Activated CD4-positive, alpha-beta memory T cell treated with anti-CD3 and anti-CD28 coated beads for 36 hours (primary cell): ENCODE results near the gene MYO1B. TPM values are rescaled to one million over a fixed set of nuclear protein-coding genes. Genes with fewer than 3 reads are reported as not detected.
A peak's percentile ranks its signal among the peaks of the same experiment; 100 is the strongest.

Experiments
- CTCF ChIA-PET: fragments of 350-600 bp; sonication (Branson Sonifier 250); formaldehyde crosslinking; loops from one replicate; lab custom pipeline; 2021; ENCODE audit warnings: antibody characterized with exemption, inconsistent platforms; lab: Charles Lee
- POLR2A ChIA-PET: fragments of 350-600 bp; sonication (Branson Sonifier 250); formaldehyde crosslinking; loops from one replicate; lab custom pipeline; 2021; ENCODE audit warnings: antibody characterized with exemption; lab: Charles Lee
- DNase-seq: peaks from one replicate; pipeline ENCODE4 v3.0.0-alpha.2; 2020
- H3K27ac Mint-ChIP-seq: one replicate; pipeline ENCODE4 v1.8.0; 2021; ENCODE audit warnings: mixed read lengths
- H3K27me3 Mint-ChIP-seq: one replicate; pipeline ENCODE4 v1.8.0; 2021; ENCODE audit warnings: mixed read lengths
- H3K36me3 Mint-ChIP-seq: one replicate; pipeline ENCODE4 v1.8.0; 2021; ENCODE audit warnings: mixed read lengths
- H3K4me1 Mint-ChIP-seq: one replicate; pipeline ENCODE4 v1.8.0; 2021; ENCODE audit warnings: low read depth, mixed read lengths
- H3K4me3 Mint-ChIP-seq: one replicate; pipeline ENCODE4 v1.8.0; 2021; ENCODE audit warnings: mild to moderate bottlenecking, mixed read lengths
- H3K9me3 Mint-ChIP-seq: one replicate; pipeline ENCODE4 v1.8.0; 2021; ENCODE audit warnings: mixed read lengths
- intact Hi-C: fragments of 100-400 bp; cut with micrococcal nuclease; formaldehyde crosslinking; loops from one replicate; pipeline ENCODE4 v1.15.1; 2023
- total RNA-seq, 2 experiments: library from RNA; stranded (reverse); gene quantifications; one replicate each; pipeline ENCODE4 v1.2.3, GENCODE V29; 2021

MYO1B gene
- total RNA-seq, 2 experiments from 2014 or later, result 13.5 to 15.6 TPM

GRCh38 chr2:191228333-191228732, 16.9 kb upstream of the MYO1B start:
- ChIA-PET POLR2A (no interaction called here), CTCF (interaction anchor here (1.0 to 1.4 kb wide), 3 partner anchors 10 to 63 kb away, joined by 3 read pairs; no protein-coding TSS in a partner anchor)
- Mint-ChIP-seq H3K4me3 (no peak overlapping the region), H3K27ac (no peak overlapping the region), H3K9me3 (no peaks in the 10 kb centered on the region), H3K27me3 (no peaks in the 10 kb centered on the region), H3K36me3 (no peaks in the 10 kb centered on the region), H3K4me1 (no peaks in the 10 kb centered on the region)
- intact Hi-C loops, result no loop called here
- no peak for DNase-seq

- H3K27me3 Mint-ChIP-seq, result no peaks in the 10 kb centered on the region
- no peak overlapping the region for H3K4me3 Mint-ChIP-seq
- no peak overlapping the region for H3K27ac Mint-ChIP-seq
- no peaks in the 10 kb centered on the region for H3K36me3 Mint-ChIP-seq
- no peaks in the 10 kb centered on the region for H3K4me1 Mint-ChIP-seq
- DNase-seq, result no peak
- intact Hi-C loops, result no loop called here
- H3K9me3 Mint-ChIP-seq, result no peaks in the 10 kb centered on the region
- CTCF ChIA-PET, result interaction anchor here (1.0 kb wide), 1 partner anchor 11 kb away, joined by 3 read pairs; no protein-coding TSS in a partner anchor
- POLR2A ChIA-PET, result no interaction called here
Observed at GRCh38 chr2:191228861-191229260, 16.3 kb upstream of the MYO1B start.

GRCh38 chr2:191230174-191230573, 15.0 kb upstream of the MYO1B start:
- ChIA-PET CTCF (no interaction called here), POLR2A (no interaction called here)
- H3K27ac Mint-ChIP-seq, result no peak overlapping the region
- H3K4me1 Mint-ChIP-seq, result no peaks in the 10 kb centered on the region
- no peak for DNase-seq
- H3K9me3 Mint-ChIP-seq, result no peaks in the 10 kb centered on the region
- H3K27me3 Mint-ChIP-seq, result no peaks in the 10 kb centered on the region
- H3K36me3 Mint-ChIP-seq, result no peaks in the 10 kb centered on the region
- intact Hi-C loops, result no loop called here
- no peak overlapping the region for H3K4me3 Mint-ChIP-seq

GRCh38 chr2:191231995-191232394, 13.2 kb upstream of the MYO1B start:
- intact Hi-C loops, result no loop called here
- no peak overlapping the region for H3K4me3 Mint-ChIP-seq

GRCh38 chr2:191233533-191233932, 11.7 kb upstream of the MYO1B start:
- Mint-ChIP-seq H3K36me3 (no peaks in the 10 kb centered on the region), H3K4me3 (no peak overlapping the region), H3K4me1 (no peaks in the 10 kb centered on the region), H3K9me3 (no peaks in the 10 kb centered on the region), H3K27me3 (no peaks in the 10 kb centered on the region), H3K27ac (no peak overlapping the region)
- intact Hi-C loops, result no loop called here
- DNase-seq, result no peak
- ChIA-PET CTCF (no interaction called here), POLR2A (no interaction called here)

More at GRCh38 chr2:191231995-191232394, 13.2 kb upstream of the MYO1B start:
- Mint-ChIP-seq H3K4me1 (no peaks in the 10 kb centered on the region), H3K9me3 (no peaks in the 10 kb centered on the region), H3K27me3 (no peaks in the 10 kb centered on the region), H3K27ac (no peak overlapping the region), H3K36me3 (no peaks in the 10 kb centered on the region)
- POLR2A ChIA-PET, result no interaction called here
- CTCF ChIA-PET, result no interaction called here
- no peak for DNase-seq

GRCh38 chr2:191234376-191234775, 10.8 kb upstream of the MYO1B start:
- Mint-ChIP-seq H3K9me3 (no peaks in the 10 kb centered on the region), H3K27me3 (no peaks in the 10 kb centered on the region), H3K4me3 (no peak overlapping the region), H3K36me3 (no peaks in the 10 kb centered on the region), H3K4me1 (no peaks in the 10 kb centered on the region), H3K27ac (no peak overlapping the region)
- DNase-seq, result no peak
- ChIA-PET CTCF (no interaction called here), POLR2A (no interaction called here)
- intact Hi-C loops, result no loop called here

GRCh38 chr2:191240871-191241270, 4.3 kb upstream of the MYO1B start:
- DNase-seq, result no peak
- Mint-ChIP-seq H3K4me3 (no peak overlapping the region), H3K4me1 (no peaks in the 10 kb centered on the region), H3K9me3 (peaks cover 4% of the 10 kb centered on the region), H3K27me3 (peaks cover 2% of the 10 kb centered on the region), H3K36me3 (no peaks in the 10 kb centered on the region), H3K27ac (no peak overlapping the region)
- ChIA-PET POLR2A (no interaction called here), CTCF (interaction anchor here (0.7 kb wide), 1 partner anchor 22 kb away, joined by 3 read pairs; no protein-coding TSS in a partner anchor)
- intact Hi-C loops, result loop anchor here (10.0 kb wide), 1 partner anchor 284 kb away; no protein-coding TSS in a partner anchor

GRCh38 chr2:191241418-191241817, 3.8 kb upstream of the MYO1B start:
- intact Hi-C loops, result loop anchor here (10.0 kb wide), 1 partner anchor 283 kb away; no protein-coding TSS in a partner anchor
- peaks cover 4% of the 10 kb centered on the region for H3K4me1 Mint-ChIP-seq
- H3K36me3 Mint-ChIP-seq, result no peaks in the 10 kb centered on the region
- no peak overlapping the region for H3K4me3 Mint-ChIP-seq
- H3K27ac Mint-ChIP-seq, result no peak overlapping the region
- H3K27me3 Mint-ChIP-seq, result peaks cover 5% of the 10 kb centered on the region
- CTCF ChIA-PET, result no interaction called here
- H3K9me3 Mint-ChIP-seq, result peaks cover 4% of the 10 kb centered on the region
- POLR2A ChIA-PET, result no interaction called here
- DNase-seq, result no peak

GRCh38 chr2:191243154-191243553, 2.0 kb upstream of the MYO1B start:
- POLR2A ChIA-PET, result no interaction called here
- Mint-ChIP-seq H3K4me3 (no peak overlapping the region), H3K4me1 (peaks cover 12% of the 10 kb centered on the region), H3K36me3 (no peaks in the 10 kb centered on the region), H3K27me3 (peaks cover 13% of the 10 kb centered on the region), H3K9me3 (peaks cover 4% of the 10 kb centered on the region), H3K27ac (no peak overlapping the region)
- intact Hi-C loops, result loop anchor here (10.0 kb wide), 1 partner anchor 282 kb away; no protein-coding TSS in a partner anchor
- CTCF ChIA-PET, result interaction anchor here (0.5 to 1.2 kb wide), 2 partner anchors 16 to 920 kb away, joined by 3 read pairs; no protein-coding TSS in a partner anchor
- DNase-seq, result no peak

GRCh38 chr2:191244350-191244749, 854 bp upstream of the MYO1B start:
- DNase-seq, result no peak
- peak overlapping the region; percentile 59 for H3K4me3 Mint-ChIP-seq
- intact Hi-C loops, result loop anchor here (1.0 to 10.0 kb wide), 3 partner anchors 37 to 280 kb away; no protein-coding TSS in a partner anchor
- peaks cover 15% of the 10 kb centered on the region for H3K27me3 Mint-ChIP-seq
- no peaks in the 10 kb centered on the region for H3K36me3 Mint-ChIP-seq
- H3K9me3 Mint-ChIP-seq, result peaks cover 4% of the 10 kb centered on the region
- H3K27ac Mint-ChIP-seq, result no peak overlapping the region
- ChIA-PET CTCF (no interaction called here), POLR2A (no interaction called here)
- H3K4me1 Mint-ChIP-seq, result peaks cover 12% of the 10 kb centered on the region

- ChIA-PET CTCF (interaction anchor here (0.7 to 1.4 kb wide), 6 partner anchors 13 to 91 kb away, joined by 3 to 4 read pairs (median 3); no protein-coding TSS in a partner anchor), POLR2A (interaction anchor here (1.3 kb wide), 1 partner anchor 52 kb away, joined by 4 read pairs; no protein-coding TSS in a partner anchor)
- Mint-ChIP-seq H3K27ac (no peak overlapping the region), H3K4me1 (peaks cover 12% of the 10 kb centered on the region), H3K9me3 (peaks cover 4% of the 10 kb centered on the region), H3K36me3 (no peaks in the 10 kb centered on the region), H3K27me3 (peaks cover 15% of the 10 kb centered on the region), H3K4me3 (peak overlapping the region; percentile 74)
- intact Hi-C loops, result loop anchor here (1.0 to 10.0 kb wide), 3 partner anchors 52 to 279 kb away; no protein-coding TSS in a partner anchor
- DNase-seq, result peak; percentile 51
Observed at GRCh38 chr2:191245869-191246531, 796 bp downstream of the MYO1B start.

GRCh38 chr2:191246820-191247380, 1.7 kb downstream of the MYO1B start:
- no peaks in the 10 kb centered on the region for H3K36me3 Mint-ChIP-seq
- intact Hi-C loops, result loop anchor here (10.0 kb wide), 1 partner anchor 278 kb away; no protein-coding TSS in a partner anchor
- POLR2A ChIA-PET, result interaction anchor here (1.3 kb wide), 1 partner anchor 53 kb away, joined by 4 read pairs; no protein-coding TSS in a partner anchor
- H3K27ac Mint-ChIP-seq, result no peak overlapping the region
- H3K4me1 Mint-ChIP-seq, result peaks cover 12% of the 10 kb centered on the region
- CTCF ChIA-PET, result interaction anchor here (0.7 kb wide), 2 partner anchors 17 to 82 kb away, joined by 3 read pairs; no protein-coding TSS in a partner anchor
- H3K9me3 Mint-ChIP-seq, result peaks cover 4% of the 10 kb centered on the region
- peaks cover 15% of the 10 kb centered on the region for H3K27me3 Mint-ChIP-seq
- no peak for DNase-seq
- H3K4me3 Mint-ChIP-seq, result peak overlapping the region; percentile 74
